Measurements from ENCODE around the gene AHI1. TPM values are rescaled to one million over a fixed set of nuclear protein-coding genes. Genes with fewer than 3 reads are reported as not detected.

Gene AHI1
- 3.4 and 3.6 TPM in 2 replicates for total RNA-seq

DNA sequence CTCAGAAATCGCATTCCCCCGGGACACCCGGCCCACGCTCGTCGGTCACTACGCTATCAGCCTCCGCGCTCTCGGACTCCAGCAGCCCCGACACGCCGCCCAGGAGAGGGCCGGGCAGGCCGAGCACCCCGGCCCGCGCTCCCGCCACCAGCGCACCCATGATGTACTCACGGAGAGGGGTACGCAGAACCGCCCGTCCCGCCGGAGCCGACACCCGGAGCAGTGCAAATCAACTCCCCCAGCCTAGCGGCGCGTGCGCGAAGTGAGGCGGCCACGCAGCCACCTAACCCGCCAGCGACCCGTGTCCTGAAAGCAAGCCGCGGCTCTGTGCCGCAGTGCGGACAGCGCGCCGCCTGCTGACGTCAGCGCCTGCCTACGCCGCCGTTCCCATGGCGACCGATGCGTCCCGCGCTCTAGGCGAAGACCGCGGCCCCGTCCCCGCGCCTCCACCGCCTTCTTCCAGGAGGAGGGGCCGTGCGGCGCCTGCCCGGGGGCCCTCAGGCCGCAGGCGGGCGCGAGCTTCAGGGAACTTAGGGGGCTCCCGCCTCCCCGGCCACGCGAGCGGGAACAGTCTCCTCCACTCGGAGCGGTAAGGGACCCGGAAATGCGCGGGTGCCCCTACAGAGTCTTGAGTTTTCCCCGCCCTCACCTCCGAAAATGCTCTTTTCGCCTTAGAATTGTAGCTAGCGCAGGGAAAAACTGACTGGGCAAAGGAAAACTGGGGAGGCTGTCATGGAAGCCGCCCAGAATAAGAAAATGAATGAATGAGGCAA lies at the start of gene AHI1:
AHI1 (minus strand) TSS at position 329 of the 773 bp plus-strand sequence. CDS start 5,503 bp downstream, outside the sequence.

